Measurements from ENCODE around the gene ZC2HC1C. TPM values are rescaled to one million over a fixed set of nuclear protein-coding genes. Genes with fewer than 3 reads are reported as not detected.

The ZC2HC1C gene
- total and polyA plus RNA-seq, 7 donors, result 1.2 to 4.6 (median 4.3) TPM

GRCh38 chr14:75047506-75047905, 21.9 kb upstream of the ZC2HC1C start:
- intact Hi-C loops (cut with DNase I), result loop anchor here (5.0 kb wide), 1 partner anchor 35 kb away; no protein-coding TSS in a partner anchor
- WGBS, 2 donors, result 95 to 98% methylated on average over 4 of the region's 4 CpGs
- TF ChIP-seq POLR2AphosphoS5 (IDR thresholded peaks at IDR 0.05), result no peak
- no peak for TF ChIP-seq CTCF (IDR thresholded peaks at IDR 0.05)
- no peak for TF ChIP-seq POLR2A (IDR thresholded peaks at IDR 0.05)
- no peak for TF ChIP-seq EP300 (IDR thresholded peaks at IDR 0.05)
- H3K27ac ChIP-seq, result no peak overlapping the region
- peaks cover 0 to 47% (median 29%) of the 10 kb centered on the region in 4 donors for H3K4me1 ChIP-seq
- no peaks in the 10 kb centered on the region for H3K27me3 ChIP-seq
- no peak overlapping the region for H3K4me3 ChIP-seq
- no peak for DNase-seq
- no peaks in the 10 kb centered on the region for H3K9me3 ChIP-seq
- H3K36me3 ChIP-seq, result peaks cover 0 to 6% (median 0%) of the 10 kb centered on the region in 4 donors

DNA sequence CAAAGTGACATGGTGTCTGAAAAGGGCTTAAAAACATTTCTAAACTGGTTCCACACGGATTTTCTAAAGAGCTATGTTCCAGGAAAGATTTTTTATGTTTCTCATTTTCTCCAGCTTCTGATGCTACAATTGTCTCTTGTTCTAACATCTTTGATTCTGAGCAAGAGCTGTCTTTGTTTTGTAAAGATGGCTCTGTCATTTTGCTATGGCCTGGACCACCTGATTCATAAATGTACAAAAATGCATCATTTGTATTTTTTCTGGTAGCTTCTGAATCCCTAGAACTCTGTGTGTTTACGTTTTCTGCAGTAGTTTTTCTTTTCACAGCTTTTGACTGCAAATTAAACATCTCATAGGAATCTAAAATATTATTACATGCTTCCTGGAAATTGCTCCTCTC, 21.3 kb upstream of the ZC2HC1C start:
- H3K27ac ChIP-seq, result peak overlapping the region in 1 of 4 donors; percentile 93
- intact Hi-C loops (cut with DNase I), result loop anchor here (5.0 kb wide), 1 partner anchor 34 kb away; no protein-coding TSS in a partner anchor

DNA sequence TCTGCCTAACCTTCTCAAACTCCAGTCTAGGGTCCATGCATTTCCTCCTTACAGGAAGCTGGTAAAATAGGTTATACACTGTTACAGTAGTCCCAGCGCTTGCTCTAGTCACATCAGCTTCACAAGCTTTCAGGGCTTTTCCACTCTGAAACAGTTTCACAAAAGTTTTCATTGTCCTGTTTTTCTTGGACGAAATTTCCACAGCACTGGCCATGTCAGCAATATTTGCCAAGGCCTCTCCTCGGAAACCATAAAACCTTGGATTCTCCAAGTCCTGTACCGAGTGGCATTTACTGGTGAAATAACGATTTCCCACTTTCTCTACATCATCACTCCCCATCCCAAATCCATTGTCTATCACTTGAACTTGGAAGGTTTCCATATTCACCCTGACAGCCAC, 20.3 kb upstream of the ZC2HC1C start:
- DNase-seq, result no peak
- no peak for TF ChIP-seq CTCF (IDR thresholded peaks at IDR 0.05)
- no peak for TF ChIP-seq POLR2AphosphoS5 (IDR thresholded peaks at IDR 0.05)
- TF ChIP-seq POLR2A (IDR thresholded peaks at IDR 0.05), result no peak
- TF ChIP-seq EP300 (IDR thresholded peaks at IDR 0.05), result no peak
- H3K27me3 ChIP-seq, result no peaks in the 10 kb centered on the region
- intact Hi-C loops (cut with DNase I), result loop anchor here (5.0 kb wide), 1 partner anchor 33 kb away; no protein-coding TSS in a partner anchor
- no peak overlapping the region for H3K4me3 ChIP-seq
- H3K27ac ChIP-seq, result peak overlapping the region; percentile 19 to 93 (median 41)
- WGBS, 2 donors, result 92 to 94% methylated on average over 5 of the region's 5 CpGs
- H3K9me3 ChIP-seq, result no peaks in the 10 kb centered on the region
- no peaks in the 10 kb centered on the region for H3K36me3 ChIP-seq
- peaks cover 0 to 44% (median 28%) of the 10 kb centered on the region in 4 donors for H3K4me1 ChIP-seq

More for the DNA sequence above, 21.3 kb upstream of the ZC2HC1C start:
- TF ChIP-seq POLR2A (IDR thresholded peaks at IDR 0.05), result no peak
- no peak for TF ChIP-seq POLR2AphosphoS5 (IDR thresholded peaks at IDR 0.05)
- no peak for TF ChIP-seq EP300 (IDR thresholded peaks at IDR 0.05)
- TF ChIP-seq CTCF (IDR thresholded peaks at IDR 0.05), result no peak
- no peak overlapping the region for H3K4me3 ChIP-seq
- WGBS, 2 donors, result 87 to 90% methylated on average over 2 of the region's 2 CpGs
- DNase-seq, result no peak
- H3K4me1 ChIP-seq, result peaks cover 0 to 47% (median 29%) of the 10 kb centered on the region in 4 donors
- H3K9me3 ChIP-seq, result no peaks in the 10 kb centered on the region
- H3K36me3 ChIP-seq, result peaks cover 0 to 3% (median 0%) of the 10 kb centered on the region in 4 donors
- no peaks in the 10 kb centered on the region for H3K27me3 ChIP-seq

DNA sequence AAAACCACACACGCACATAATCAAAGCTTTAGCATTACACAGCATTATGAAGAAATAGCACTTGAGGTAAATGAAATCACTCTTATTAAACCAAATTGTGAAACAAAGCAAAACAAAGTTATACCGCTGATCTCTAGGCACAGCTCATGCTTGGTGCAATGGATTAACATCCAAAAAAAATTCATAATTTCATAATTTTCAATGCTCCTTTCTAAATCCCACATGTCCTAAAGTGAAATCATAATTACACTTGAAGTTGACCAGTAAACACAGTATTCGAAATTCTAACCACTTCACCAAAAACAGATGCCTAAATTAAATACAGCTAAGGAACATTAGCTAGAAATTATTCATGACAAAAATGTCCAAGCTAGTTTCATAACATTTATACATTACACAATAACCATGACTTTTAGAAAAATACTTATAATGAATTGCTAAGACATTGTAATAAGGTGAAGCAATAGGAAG, 19.7 kb upstream of the ZC2HC1C start:
- peaks cover 0 to 38% (median 22%) of the 10 kb centered on the region in 4 donors for H3K4me1 ChIP-seq
- H3K27ac ChIP-seq, result peak overlapping the region; percentile 41 to 93 (median 88)
- TF ChIP-seq EP300 (IDR thresholded peaks at IDR 0.05), result no peak
- TF ChIP-seq POLR2AphosphoS5 (IDR thresholded peaks at IDR 0.05), result peak in 2 of 4 donors; percentile 36 to 38
- intact Hi-C loops (cut with DNase I), result loop anchor here (2.0 to 5.0 kb wide), 2 partner anchors 19 to 33 kb away; partner anchors contain the start of gene ZC2HC1C
- H3K27me3 ChIP-seq, result no peaks in the 10 kb centered on the region
- H3K36me3 ChIP-seq, result no peaks in the 10 kb centered on the region
- H3K9me3 ChIP-seq, result no peaks in the 10 kb centered on the region
- no peak overlapping the region for H3K4me3 ChIP-seq
- WGBS, 2 donors, result 88 to 91% methylated on average over 3 of the region's 3 CpGs
- no peak for DNase-seq

- H3K27me3 ChIP-seq, result no peaks in the 10 kb centered on the region
- TF ChIP-seq EP300 (IDR thresholded peaks at IDR 0.05) (no peak), POLR2A (IDR thresholded peaks at IDR 0.05) (peak in 1 of 2 donors; percentile 55), CTCF (IDR thresholded peaks at IDR 0.05) (no peak), POLR2AphosphoS5 (IDR thresholded peaks at IDR 0.05) (peak; percentile 74 to 89 (median 88))
- peak within 1 kb of the TSS; percentile 46 to 82 (median 62) for H3K4me3 ChIP-seq
- H3K9me3 ChIP-seq, result no peaks in the 10 kb centered on the region
- intact Hi-C loops (cut with DNase I), result loop anchor here (2.0 kb wide), 1 partner anchor 18 kb away; the partner anchor contains the start of gene ZC2HC1C
- WGBS, 2 donors, result 1% methylated on average over 59 of the region's 59 CpGs
- DNase-seq, result peak; percentile 92
- H3K4me1 ChIP-seq, result peaks cover 0 to 30% (median 14%) of the 10 kb centered on the region in 4 donors
- H3K27ac ChIP-seq, result peak within 1 kb of the TSS; percentile 87 to 93 (median 89)
- H3K36me3 ChIP-seq, result no peaks in the 10 kb centered on the region
Observed at GRCh38 chr14:75050852-75051555, 18.4 kb upstream of the ZC2HC1C start, which contains the start of gene MLH3. TSS of gene MLH3 (minus strand) at chr14:75051467. CDS start at chr14:75049655, 1,812 bp downstream.
